ENCODE measurements around the gene ACD. TPM values are rescaled to one million over a fixed set of nuclear protein-coding genes. Genes with fewer than 3 reads are reported as not detected.

ACD gene
- total RNA-seq, 1 donor from 2014 or later: 16.6 TPM

DNA sequence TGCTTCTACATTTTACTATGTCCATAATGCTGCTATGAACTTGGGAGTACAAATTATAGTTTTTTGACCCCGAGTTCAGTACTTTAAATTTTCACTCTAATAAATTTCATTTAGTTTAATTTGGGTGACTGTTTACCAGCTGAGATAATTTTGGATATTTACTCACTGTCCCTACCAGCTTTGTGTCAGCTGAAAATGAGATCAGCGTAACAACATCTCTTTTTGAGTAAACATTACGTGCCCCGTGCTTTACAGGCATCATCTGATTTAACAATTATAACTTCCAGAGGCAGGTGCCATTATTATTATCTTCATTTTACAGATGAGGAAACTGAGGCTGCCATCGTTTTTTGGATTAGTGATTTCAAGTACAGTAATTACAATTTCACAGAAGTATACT lies 44.0 kb upstream of the ACD start:
- no peaks in the 10 kb centered on the region for H3K4me1 ChIP-seq
- intact Hi-C loops (cut with DNase I): no loop called here
- H3K36me3 ChIP-seq: no peaks in the 10 kb centered on the region
- peaks cover 4% of the 10 kb centered on the region for H3K9me3 ChIP-seq
- ATAC-seq (no peak), DNase-seq (no peak)
- no peak overlapping the region for H3K27ac ChIP-seq
- TF ChIP-seq, protein P1, sequence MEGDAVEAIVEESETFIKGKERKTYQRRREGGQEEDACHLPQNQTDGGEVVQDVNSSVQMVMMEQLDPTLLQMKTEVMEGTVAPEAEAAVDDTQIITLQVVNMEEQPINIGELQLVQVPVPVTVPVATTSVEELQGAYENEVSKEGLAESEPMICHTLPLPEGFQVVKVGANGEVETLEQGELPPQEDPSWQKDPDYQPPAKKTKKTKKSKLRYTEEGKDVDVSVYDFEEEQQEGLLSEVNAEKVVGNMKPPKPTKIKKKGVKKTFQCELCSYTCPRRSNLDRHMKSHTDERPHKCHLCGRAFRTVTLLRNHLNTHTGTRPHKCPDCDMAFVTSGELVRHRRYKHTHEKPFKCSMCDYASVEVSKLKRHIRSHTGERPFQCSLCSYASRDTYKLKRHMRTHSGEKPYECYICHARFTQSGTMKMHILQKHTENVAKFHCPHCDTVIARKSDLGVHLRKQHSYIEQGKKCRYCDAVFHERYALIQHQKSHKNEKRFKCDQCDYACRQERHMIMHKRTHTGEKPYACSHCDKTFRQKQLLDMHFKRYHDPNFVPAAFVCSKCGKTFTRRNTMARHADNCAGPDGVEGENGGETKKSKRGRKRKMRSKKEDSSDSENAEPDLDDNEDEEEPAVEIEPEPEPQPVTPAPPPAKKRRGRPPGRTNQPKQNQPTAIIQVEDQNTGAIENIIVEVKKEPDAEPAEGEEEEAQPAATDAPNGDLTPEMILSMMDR (IDR thresholded peaks at IDR 0.05): no peak
- H3K4me3 ChIP-seq: no peak overlapping the region
- H3K27me3 ChIP-seq (ENCODE audit: low read depth): no peaks in the 10 kb centered on the region

DNA sequence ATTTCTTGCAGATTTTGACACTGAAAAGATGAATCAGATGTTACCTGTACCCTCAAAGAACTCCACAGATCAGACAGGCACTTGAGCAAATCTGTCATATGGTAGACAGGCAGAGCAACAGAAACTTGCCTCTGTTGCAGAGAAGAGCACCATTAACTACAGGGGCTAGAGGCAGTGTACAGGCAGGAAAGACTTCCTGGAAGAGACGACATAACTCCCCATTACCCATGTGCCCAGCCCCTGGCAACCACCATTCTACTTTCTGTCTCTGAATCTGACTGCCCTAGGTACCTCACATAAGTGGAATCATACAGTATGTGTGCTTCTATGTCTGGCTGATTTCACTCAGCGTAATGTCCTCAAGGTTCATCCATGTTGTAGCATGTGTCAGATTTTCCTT lies 43.6 kb upstream of the ACD start:
- H3K4me3 ChIP-seq: no peak overlapping the region
- H3K9me3 ChIP-seq: peaks cover 6% of the 10 kb centered on the region
- no peaks in the 10 kb centered on the region for H3K27me3 ChIP-seq (ENCODE audit: low read depth)
- ATAC-seq (no peak), DNase-seq (no peak)
- TF ChIP-seq, protein P1 (IDR thresholded peaks at IDR 0.05): no peak
- intact Hi-C loops (cut with DNase I): no loop called here
- no peaks in the 10 kb centered on the region for H3K4me1 ChIP-seq
- H3K27ac ChIP-seq: no peak overlapping the region
- no peaks in the 10 kb centered on the region for H3K36me3 ChIP-seq

DNA sequence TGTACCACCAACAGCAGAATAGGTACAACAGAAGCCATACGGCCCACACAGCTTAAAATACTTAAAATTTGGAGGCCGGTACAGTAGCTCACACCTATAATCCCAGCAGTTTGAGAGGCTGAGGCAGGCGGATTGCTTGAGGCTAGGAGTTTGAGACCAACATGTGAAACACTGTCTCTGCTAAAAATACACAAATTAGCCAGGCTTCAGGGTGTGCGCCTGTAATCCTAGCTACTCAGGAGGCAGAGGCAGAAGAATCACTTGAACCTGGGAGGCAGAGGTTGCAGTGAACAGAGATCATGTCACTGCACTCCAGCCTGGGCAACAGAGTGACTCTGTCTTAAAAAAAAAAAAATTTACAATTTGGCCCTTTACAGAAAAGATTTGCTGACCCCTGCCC lies 42.1 kb upstream of the ACD start:
- H3K9me3 ChIP-seq: peaks cover 6% of the 10 kb centered on the region
- no peak for DNase-seq
- no peaks in the 10 kb centered on the region for H3K36me3 ChIP-seq
- no peak for ATAC-seq
- H3K4me3 ChIP-seq: no peak overlapping the region
- no peaks in the 10 kb centered on the region for H3K4me1 ChIP-seq
- TF ChIP-seq, protein P1 (IDR thresholded peaks at IDR 0.05): no peak
- H3K27ac ChIP-seq: no peak overlapping the region
- intact Hi-C loops (cut with DNase I): no loop called here
- H3K27me3 ChIP-seq (ENCODE audit: low read depth): no peaks in the 10 kb centered on the region

DNA sequence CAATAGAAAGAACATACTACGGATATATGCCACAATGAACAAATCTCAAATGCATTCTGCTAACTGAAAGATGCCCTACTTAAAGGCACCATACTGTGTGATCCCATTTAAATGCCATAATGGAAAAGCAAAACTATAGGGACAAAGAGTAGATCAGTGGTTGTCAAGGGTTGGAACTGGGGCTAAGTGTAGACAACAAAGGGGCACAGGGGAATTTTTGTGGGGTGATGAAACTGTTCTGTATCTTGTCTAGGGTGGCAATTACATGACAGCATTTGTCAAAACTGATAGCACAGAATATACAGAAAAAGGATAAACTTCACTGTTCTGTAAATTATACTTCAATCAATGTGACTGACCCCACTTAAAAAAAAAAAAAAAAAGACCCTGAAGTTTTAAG lies 41.4 kb upstream of the ACD start:
- Histone ChIP-seq H3K27ac (no peak overlapping the region), H3K4me3 (no peak overlapping the region), H3K27me3 (ENCODE audit: low read depth) (no peaks in the 10 kb centered on the region), H3K4me1 (no peaks in the 10 kb centered on the region), H3K9me3 (peaks cover 6% of the 10 kb centered on the region), H3K36me3 (no peaks in the 10 kb centered on the region)
- intact Hi-C loops (cut with DNase I): no loop called here
- ATAC-seq: no peak
- no peak for DNase-seq
- TF ChIP-seq, protein P1 (IDR thresholded peaks at IDR 0.05): no peak

DNA sequence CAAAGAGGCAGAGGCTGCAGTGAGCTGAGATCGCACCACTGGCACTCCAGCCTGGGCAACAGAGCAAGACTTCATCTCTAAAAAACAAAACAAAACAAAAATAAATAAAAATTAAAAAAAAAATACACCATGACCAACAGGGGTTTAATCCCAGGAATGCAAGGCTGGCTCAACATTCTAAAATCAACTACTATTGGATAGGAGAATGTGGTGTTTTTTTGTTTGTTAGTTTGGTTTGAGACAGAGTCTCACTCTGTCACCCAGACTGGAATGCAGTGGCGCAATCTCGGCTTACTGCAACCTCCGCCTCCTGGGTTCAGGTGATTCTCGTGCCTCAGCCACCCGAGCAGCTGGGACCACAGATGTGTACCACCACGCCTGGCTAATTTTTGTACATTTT lies 39.2 kb upstream of the ACD start:
- TF ChIP-seq, protein P1 (IDR thresholded peaks at IDR 0.05): no peak
- no peaks in the 10 kb centered on the region for H3K4me1 ChIP-seq
- no peak overlapping the region for H3K27ac ChIP-seq
- no peaks in the 10 kb centered on the region for H3K36me3 ChIP-seq
- peaks cover 6% of the 10 kb centered on the region for H3K9me3 ChIP-seq
- H3K4me3 ChIP-seq: no peak overlapping the region
- ATAC-seq (no peak), DNase-seq (no peak)
- intact Hi-C loops (cut with DNase I): no loop called here
- no peaks in the 10 kb centered on the region for H3K27me3 ChIP-seq (ENCODE audit: low read depth)

Data from lower lobe of right lung (tissue), 2 donors.